SU-DHL-6 (cell line): ENCODE measurements around the gene FRAT1.

ENCODE experiments used
- H2AFZ ChIP-seq: fragments of 200-600 bp; sonication (generic); 2 replicates; pipeline ENCODE4 v1.6.1; 2014; ENCODE audit warnings: low read depth, mild to moderate bottlenecking, moderate library complexity, mixed read lengths, antibody characterized with exemption, low read length; ENCODE audit not compliant: severe bottlenecking
- H3F3A ChIP-seq: fragments of 200-600 bp; shearing (Covaris generic); 2 replicates; pipeline ENCODE4 v1.6.0; 2016; ENCODE audit warnings: antibody characterized with exemption, mild to moderate bottlenecking; ENCODE audit not compliant: insufficient read depth
- H3K27ac ChIP-seq: fragments of 200-600 bp; sonication (generic); 2 replicates; pipeline ENCODE4 v1.5.1; 2016; ENCODE audit warnings: low read depth, mild to moderate bottlenecking, low read length, moderate library complexity, mixed read lengths
- H3K27me3 ChIP-seq: fragments of 200-600 bp; sonication (generic), shearing (Covaris generic); 2 replicates; pipeline ENCODE4 v1.6.0; 2014; ENCODE audit warnings: mild to moderate bottlenecking, low read length
- H3K36me3 ChIP-seq: fragments of 200-600 bp; sonication (generic); 2 replicates; pipeline ENCODE4 v1.6.1; 2014; ENCODE audit warnings: mild to moderate bottlenecking, low read length, mixed read lengths
- H3K4me2 ChIP-seq: fragments of 300-600, 200-600 bp; shearing (Covaris generic), sonication (generic); 2 replicates; pipeline ENCODE4 v1.6.0; 2014; ENCODE audit warnings: low read length, low read depth, mild to moderate bottlenecking; ENCODE audit not compliant: poor library complexity, severe bottlenecking
- H3K4me3 ChIP-seq: fragments of 200-600 bp; sonication (generic); 2 replicates; pipeline ENCODE4 v1.5.1; 2014; ENCODE audit warnings: antibody characterized with exemption, low read length, mild to moderate bottlenecking, mixed read lengths; ENCODE audit not compliant: insufficient read depth, poor library complexity, severe bottlenecking
- H3K79me2 ChIP-seq: fragments of 200-600 bp; sonication (generic); 2 replicates; pipeline ENCODE4 v1.6.1; 2014; ENCODE audit warnings: mild to moderate bottlenecking, low read length, moderate library complexity; ENCODE audit not compliant: insufficient read depth
- H3K9ac ChIP-seq: fragments of 200-600 bp; sonication (generic); 2 replicates; pipeline ENCODE4 v1.7.0; 2014; ENCODE audit warnings: mild to moderate bottlenecking, low read length
- H3K9me2 ChIP-seq: fragments of 200-600 bp; sonication (generic); replicated peaks from 2 replicates; pipeline ENCODE4 v1.6.1; 2014; ENCODE audit warnings: low read length; ENCODE audit not compliant: insufficient read depth
- H3K9me3 ChIP-seq: fragments of 200-600 bp; sonication (generic); 2 replicates; pipeline ENCODE4 v1.6.1; 2014; ENCODE audit warnings: low read length, mixed read lengths; ENCODE audit not compliant: insufficient read depth
- H4K20me1 ChIP-seq: fragments of 200-600 bp; sonication (generic); 2 replicates; pipeline ENCODE4 v1.6.1; 2014; ENCODE audit warnings: low read depth, mild to moderate bottlenecking, antibody characterized with exemption, low read length, moderate library complexity, mixed read lengths
- CTCF ChIP-seq: fragments of 200-600 bp; sonication (generic); IDR thresholded peaks from one replicate; pipeline ENCODE4 v1.5.1; 2017; ENCODE audit warnings: antibody characterized with exemption, mild to moderate bottlenecking, low read length, moderate library complexity; ENCODE audit not compliant: insufficient read depth, poor library complexity, severe bottlenecking
- EZH2phosphoT487 ChIP-seq: fragments of 200-600 bp; sonication (generic), shearing (Covaris generic); conservative IDR thresholded peaks from 2 replicates; pipeline ENCODE4 v1.6.1; 2018; ENCODE audit warnings: mild to moderate bottlenecking, antibody characterized with exemption, low read length, moderate library complexity, mixed read lengths

The FRAT1 gene

GRCh38 chr10:97318772-97319651 is at the start of gene FRAT1:
TSS of gene FRAT1 (plus strand) at chr10:97319271. CDS start at chr10:97319454, 183 bp downstream.
- Histone ChIP-seq H3K27ac (peak within 1 kb of the TSS; percentile 50; the same call in 1 of the 2 replicates), H4K20me1 (no peaks in the 10 kb centered on the region), H3F3A (0 out of 2 replicates have a peak, but pooled peaks cover 2% of the 10 kb centered on the region), H3K36me3 (no peaks in the 10 kb centered on the region), H3K79me2 (no peaks in the 10 kb centered on the region), H3K9ac (peak within 1 kb of the TSS; percentile 68), H3K4me3 (peak within 1 kb of the TSS; percentile 76), H3K9me3 (no peaks in the 10 kb centered on the region), H3K4me2 (peak within 1 kb of the TSS; percentile 79), H3K9me2 (no peaks in the 10 kb centered on the region), H2AFZ (peak within 1 kb of the TSS; percentile 75), H3K27me3 (no peaks in the 10 kb centered on the region)
- TF ChIP-seq EZH2phosphoT487: no peak
- no peak for TF ChIP-seq CTCF

- no peaks in the 10 kb centered on the region for H4K20me1 ChIP-seq
- no peak overlapping the region for H3K27ac ChIP-seq
- H3K27me3 ChIP-seq: no peaks in the 10 kb centered on the region
- H3F3A ChIP-seq: peaks cover 4% of the 10 kb centered on the region; the same call in 1 of the 2 replicates
- no peaks in the 10 kb centered on the region for H3K9me2 ChIP-seq
- H3K79me2 ChIP-seq: peaks cover 63% of the 10 kb centered on the region
- no peak overlapping the region for H3K9ac ChIP-seq
- H3K36me3 ChIP-seq: no peaks in the 10 kb centered on the region
- H3K4me2 ChIP-seq: no peak overlapping the region
- no peak overlapping the region for H2AFZ ChIP-seq
- H3K9me3 ChIP-seq: no peaks in the 10 kb centered on the region
- no peak overlapping the region for H3K4me3 ChIP-seq
- no peak for TF ChIP-seq EZH2phosphoT487
- no peak for TF ChIP-seq CTCF
Observed at GRCh38 chr10:97270523-97271154, 48.4 kb upstream of the FRAT1 start.

- Histone ChIP-seq H3K4me3 (no peak overlapping the region), H3F3A (peaks cover 4% of the 10 kb centered on the region; the same call in 1 of the 2 replicates), H3K9me3 (no peaks in the 10 kb centered on the region), H3K27me3 (no peaks in the 10 kb centered on the region), H3K9ac (no peak overlapping the region), H3K9me2 (no peaks in the 10 kb centered on the region), H4K20me1 (no peaks in the 10 kb centered on the region), H3K79me2 (peaks cover 54% of the 10 kb centered on the region), H2AFZ (no peak overlapping the region), H3K27ac (no peak overlapping the region), H3K4me2 (no peak overlapping the region), H3K36me3 (no peaks in the 10 kb centered on the region)
- TF ChIP-seq CTCF (no peak), EZH2phosphoT487 (no peak)
Observed at GRCh38 chr10:97273700-97274099, 45.4 kb upstream of the FRAT1 start.
